Measurements from ENCODE around the gene IPCEF1.

DNA sequence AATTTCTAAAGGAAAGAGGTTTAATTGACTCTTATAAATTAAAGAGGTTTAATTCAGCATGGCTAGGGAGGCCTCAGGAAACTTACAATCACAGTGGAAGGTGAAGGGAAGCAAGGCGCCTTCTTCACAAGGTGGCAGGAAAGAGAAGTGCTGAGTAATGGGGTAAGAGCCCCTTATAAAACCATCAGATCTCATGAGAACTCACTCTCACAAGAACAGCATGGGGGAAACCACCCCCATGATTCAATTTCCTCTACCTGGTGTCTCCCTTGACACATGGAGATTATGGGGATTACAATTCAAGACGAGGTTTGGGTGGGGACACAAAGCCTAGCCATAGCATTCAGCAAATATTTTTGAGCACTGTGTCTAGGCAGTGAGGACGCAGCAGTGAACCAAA, 3.9 kb upstream of the IPCEF1 start:
- TF ChIP-seq CTCF (conservative IDR thresholded peaks at IDR 0.05) (no peak), ZFX (IDR thresholded peaks at IDR 0.05) (no peak)
